Fibroblast of skin of left quadriceps (primary cell): ENCODE data around the gene SPINK8.
A peak's percentile ranks its signal among the peaks of the same experiment; 100 is the strongest.
"Not testable (repeated sequence)": the region's sequence is repeated elsewhere in the genome, so short reads cannot be mapped to it uniquely, and the experiment has no call there.

ENCODE experiments used
- DNase-seq, 2 experiments: peaks; one replicate each; pipeline ENCODE4 v3.0.0-alpha.2; 2013; ENCODE audit warnings: low read depth in 2 of 2

SPINK8 gene

DNA sequence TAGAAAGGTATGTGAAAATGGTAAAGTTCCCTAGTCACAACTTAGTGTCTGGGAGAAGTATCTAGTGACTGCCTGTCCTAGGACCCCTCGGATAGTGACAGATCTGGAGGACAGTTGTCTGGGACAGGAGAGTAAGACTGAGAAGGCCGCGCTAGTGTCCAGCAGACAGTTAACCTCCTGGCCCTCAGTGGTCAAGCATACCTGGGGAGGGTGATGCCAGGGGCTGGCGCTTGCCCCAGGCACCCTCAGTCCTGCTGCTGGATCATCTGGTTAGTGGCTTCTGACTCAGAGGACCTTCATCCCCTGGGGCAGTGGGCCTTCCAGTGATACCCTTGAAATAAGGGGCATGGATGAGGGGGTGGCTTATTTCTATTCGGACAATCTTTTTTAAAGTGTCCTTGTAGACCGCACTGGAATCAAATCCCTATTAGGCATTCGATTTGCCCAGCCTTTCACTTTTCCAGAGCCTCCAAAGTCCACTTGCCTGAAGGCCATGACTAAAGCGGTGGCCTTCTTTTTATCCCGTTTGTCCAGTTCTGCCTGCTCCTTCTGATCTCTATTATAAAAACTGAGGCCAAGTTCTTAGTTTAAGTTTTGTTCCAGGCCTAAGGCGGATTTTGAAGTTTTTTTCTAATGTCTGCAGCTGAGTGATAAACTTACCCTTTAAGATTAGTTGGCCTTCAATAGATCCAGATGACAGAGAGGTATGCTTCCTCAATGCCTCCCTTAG is 1.6 kb downstream of the SPINK8 start:
- DNase-seq: not testable (repeated sequence)

DNA sequence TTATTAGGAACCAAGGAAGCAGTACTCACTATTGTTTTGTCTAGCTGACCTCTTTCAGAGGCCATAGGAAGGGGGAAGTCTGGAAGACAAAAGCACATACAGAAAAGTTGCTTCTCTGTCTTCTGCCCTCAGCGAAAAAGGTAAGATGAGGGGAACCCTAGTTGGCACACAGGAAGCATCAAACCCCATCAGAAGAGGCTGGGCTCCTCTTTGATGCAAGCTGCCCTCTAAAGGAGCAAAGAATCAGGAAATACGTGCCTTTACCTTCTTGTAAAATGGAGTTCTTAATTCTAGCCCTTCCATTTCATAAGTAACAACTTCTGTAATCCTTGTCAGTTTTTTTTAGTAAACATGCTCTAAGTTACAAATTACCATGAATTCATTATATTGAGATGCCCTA is 12.5 kb downstream of the SPINK8 start:
- DNase-seq: no peak

GRCh38 chr3:48318713-48319468 is 14.6 kb downstream of the SPINK8 start:
- DNase-seq: no peak

DNA sequence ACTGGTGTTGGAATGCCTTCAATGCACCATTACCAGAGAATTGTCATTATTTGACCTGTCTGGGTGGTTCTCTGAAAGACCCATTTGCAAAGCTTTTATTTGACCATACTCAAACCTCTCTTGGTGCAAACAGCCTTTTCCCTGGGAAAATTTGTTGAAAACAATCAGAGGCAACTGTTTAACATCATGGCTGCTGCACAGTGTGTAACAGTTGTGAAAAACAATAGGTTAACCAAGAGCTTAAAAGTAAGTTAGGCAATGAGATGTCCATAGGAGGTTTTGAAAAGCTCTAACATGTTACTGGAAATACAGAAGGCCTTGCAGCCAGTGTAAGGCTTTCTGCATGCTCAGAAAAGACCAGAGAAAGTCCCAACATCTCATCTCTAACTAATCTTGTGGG is 18.9 kb downstream of the SPINK8 start:
- DNase-seq: no peak

- no peak for DNase-seq
Observed at GRCh38 chr3:48306860-48307530, 26.5 kb downstream of the SPINK8 start.

GRCh38 chr3:48306290-48306689 is 27.2 kb downstream of the SPINK8 start:
- DNase-seq: no peak

DNA sequence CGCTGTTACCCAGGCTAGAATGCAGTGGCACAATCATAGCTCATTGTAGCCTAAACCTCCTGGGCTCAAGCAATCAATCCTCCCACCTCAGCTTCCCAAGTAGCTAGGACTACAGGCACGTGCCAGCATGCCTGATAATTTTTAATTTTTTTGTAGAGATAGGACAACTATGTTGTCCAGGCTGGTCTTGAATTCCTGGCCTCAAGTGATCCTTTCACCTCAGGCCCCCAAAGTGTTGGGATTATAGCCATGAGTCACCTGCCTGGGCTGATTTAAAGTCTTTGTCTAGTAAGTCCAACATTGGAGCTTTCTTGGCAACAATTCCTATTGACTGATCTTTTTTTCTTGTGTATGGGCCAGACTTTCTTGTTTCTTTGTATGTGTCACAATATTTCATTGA is 28.1 kb downstream of the SPINK8 start:
- DNase-seq: no peak

DNA sequence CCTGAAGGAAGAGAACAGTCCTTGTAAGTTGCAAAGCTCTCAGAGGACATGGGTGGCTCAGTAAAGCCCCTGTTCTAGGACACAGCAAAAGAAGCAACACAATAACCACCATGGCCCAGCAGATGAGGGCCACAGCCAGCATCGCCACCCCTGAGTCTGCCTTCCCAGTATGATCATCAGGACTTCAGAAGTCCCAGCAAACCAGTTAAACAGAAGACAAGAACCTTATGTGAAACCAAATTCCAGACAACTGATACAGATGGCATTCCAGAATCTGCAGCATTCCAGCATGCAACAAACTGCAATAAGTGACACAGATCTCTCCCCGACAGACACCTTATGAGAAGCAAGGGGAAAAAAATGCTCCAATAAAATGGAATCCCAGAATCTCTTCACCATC is 30.4 kb downstream of the SPINK8 start:
- no peak for DNase-seq

DNA sequence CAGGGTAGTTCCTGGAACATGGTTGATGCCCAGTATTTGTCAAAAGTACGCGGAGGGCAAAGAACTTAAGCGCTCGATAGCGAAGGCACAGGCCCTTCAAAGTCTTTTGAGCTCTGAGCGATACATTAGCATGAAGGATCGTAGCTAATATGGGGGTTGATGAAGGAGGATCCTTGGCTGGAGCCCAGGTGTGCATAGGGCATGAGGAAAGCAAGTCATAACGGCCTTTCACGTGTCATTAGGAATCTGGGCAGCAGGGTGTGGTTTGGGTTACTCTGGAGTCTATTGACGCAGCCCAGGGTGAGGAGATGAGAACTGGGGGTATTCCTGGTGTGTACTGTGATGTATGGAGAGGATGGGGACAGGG is 31.7 kb downstream of the SPINK8 start:
- no peak for DNase-seq

GRCh38 chr3:48301020-48301799 is 32.3 kb downstream of the SPINK8 start, which contains the start of gene NME6:
Gene NME6 (minus strand): TSS chr3:48301367.
- DNase-seq: peak; percentile 78 to 80

DNA sequence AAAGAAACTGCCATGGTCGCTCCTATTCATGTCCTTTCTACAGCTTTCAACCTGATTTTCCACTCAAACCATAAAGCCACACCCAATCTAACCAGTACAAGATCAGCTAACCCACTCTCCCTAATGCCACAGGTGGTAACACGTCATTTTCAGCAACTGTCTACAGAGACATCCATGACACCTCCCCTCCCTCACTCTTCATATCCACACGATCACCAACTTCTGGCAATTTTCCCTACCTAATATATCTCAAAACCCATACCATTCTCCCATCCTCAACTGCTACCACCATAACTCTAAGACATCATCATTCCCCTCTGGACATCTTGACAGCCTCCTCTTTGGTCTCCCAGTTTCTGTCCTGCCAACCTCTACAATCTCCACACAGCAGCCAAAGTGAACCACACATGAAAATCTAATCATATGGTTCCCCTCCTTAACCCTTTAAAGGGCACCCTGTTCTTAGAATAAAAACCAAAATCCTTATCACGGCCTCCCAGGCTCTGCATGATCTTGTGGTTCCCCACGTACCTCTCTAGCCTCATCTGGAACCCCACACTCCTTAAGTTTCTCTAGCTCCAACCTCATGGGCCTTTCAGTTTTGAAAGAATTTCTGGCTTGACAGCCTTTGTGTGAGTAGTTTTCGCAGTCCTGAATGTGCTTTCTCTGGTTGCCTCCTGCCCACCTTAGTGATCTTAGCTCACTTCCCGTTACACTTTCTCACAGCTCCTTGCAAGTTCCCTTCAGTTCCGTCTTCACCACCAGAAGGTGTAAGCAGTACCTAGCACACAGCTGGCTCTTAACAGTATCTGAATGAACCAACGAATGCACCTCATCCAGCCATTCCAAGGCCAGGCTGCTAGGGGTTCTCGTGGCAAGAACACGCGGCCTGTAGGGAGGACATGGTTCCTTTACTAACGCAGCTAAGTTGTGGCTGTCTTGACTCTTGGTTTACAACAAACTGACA is 33.4 kb downstream of the SPINK8 start:
- DNase-seq: no peak

GRCh38 chr3:48297111-48297810 is 36.2 kb downstream of the SPINK8 start:
- DNase-seq: no peak

GRCh38 chr3:48296699-48297098 is 36.8 kb downstream of the SPINK8 start:
- DNase-seq: no peak

DNA sequence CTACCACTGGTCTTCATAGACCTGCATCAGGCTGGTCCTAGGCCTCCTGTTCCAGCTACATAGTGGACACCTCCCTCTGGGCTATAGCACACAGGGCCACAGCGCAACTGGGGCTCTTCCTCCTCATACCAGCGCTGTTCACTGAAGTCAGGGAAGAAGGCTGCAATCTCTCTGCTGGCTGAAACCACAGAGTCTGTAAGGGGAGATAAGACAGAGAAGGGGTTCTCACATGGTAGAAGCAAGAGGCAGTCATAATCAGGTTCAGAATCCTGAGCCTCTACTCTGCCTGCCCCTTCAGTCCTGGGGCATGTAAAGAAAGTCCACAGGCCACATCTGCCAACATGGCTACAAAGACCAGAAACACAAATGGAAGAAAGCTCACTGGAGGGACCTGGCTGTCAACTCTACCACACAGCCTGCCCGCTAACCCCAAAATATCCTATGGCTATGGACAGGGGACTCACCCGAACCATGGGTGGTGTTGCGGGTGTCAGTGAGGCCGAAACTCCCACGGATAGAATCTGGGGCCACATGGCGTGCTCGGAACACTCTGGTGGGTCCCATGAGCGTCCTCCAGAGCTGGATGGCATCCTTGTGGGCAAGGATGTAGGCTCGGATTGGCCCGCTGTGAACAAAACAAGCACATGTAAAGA is 38.7 kb downstream of the SPINK8 start:
- DNase-seq: no peak

- no peak for DNase-seq
Observed at GRCh38 chr3:48289659-48290058, 43.8 kb downstream of the SPINK8 start.

GRCh38 chr3:48287034-48287433 is 46.4 kb downstream of the SPINK8 start:
- DNase-seq: no peak

DNA sequence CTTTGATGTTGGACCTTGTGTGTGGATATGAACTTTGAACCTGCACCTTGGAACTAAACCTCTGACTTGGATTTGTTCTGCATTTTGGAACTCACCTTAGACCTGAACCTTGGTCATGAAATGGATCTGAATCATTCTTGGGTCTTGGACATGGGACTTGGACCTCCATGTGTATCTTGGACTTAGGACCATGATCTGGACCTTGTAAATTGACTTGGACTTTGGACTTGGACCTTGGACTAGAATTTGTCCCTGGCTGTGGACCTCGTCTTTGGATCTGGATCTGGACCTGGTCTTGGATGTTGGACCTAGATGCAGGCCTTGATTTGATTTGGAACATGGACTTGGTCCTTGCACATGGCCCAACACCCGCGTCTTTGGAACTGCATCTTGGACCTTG is 47.2 kb downstream of the SPINK8 start:
- no peak for DNase-seq

DNA sequence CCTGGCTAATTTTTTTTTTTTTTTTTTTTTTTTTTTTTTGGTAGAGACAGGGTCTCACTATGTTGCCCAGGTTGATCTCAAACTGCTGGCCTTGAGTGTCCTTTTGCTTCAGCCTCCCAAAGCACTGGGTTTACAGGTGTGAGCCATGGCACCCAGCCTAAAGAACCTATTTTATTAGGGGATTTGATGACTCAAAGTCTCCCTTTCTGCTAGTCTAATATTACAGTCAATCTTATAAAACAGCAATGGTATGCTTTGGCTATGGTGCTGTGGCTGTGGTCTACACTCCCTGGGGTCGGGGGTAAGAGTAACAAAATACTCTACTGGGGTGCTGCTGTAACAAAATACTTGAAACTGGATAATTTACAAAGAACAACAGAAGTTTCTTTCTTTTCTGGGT is 47.8 kb downstream of the SPINK8 start:
- no peak for DNase-seq

DNA sequence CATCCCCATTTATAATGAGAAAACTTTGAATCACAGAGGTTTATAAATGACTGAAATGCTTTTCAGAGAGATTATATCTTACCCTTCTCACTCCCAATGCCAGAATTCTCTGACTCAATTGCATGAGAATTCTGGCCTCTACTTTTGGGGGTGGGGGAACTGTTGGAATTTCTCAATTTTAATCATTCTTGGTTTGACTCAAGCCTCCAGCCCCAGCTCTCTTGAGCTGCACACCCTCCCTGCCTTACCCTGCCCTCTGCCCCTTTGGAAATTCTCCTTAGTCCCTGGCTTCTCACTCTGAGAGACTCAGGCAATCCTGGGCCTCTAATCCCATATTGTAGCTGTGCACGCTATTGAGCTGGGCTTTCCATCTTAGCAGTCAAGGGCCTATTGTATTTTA is 48.3 kb downstream of the SPINK8 start:
- DNase-seq: peak in 1 of 2 experiments; percentile 6

- DNase-seq: no peak
Observed at GRCh38 chr3:48280881-48281280, 52.6 kb downstream of the SPINK8 start.
